Omental fat pad (tissue), 4 donors: Measurements from ENCODE around the gene ANKHD1. TPM values are rescaled to one million over a fixed set of nuclear protein-coding genes. Genes with fewer than 3 reads are reported as not detected.
A peak's percentile ranks its signal among the peaks of the same experiment; 100 is the strongest.
"Not testable (repeated sequence)": the region's sequence is repeated elsewhere in the genome, so short reads cannot be mapped to it uniquely, and the experiment has no call there.

Experiments
- ATAC-seq: fragments of 150-250 bp; one replicate; pipeline ENCODE4 v1.9.1; 2016; ENCODE audit warnings: mild to moderate bottlenecking, moderate library complexity; ENCODE audit not compliant: low FRiP score
- DNase-seq: peaks from one replicate; pipeline ENCODE4 v3.0.0-alpha.2; 2019; ENCODE audit warnings: low spot score
- CTCF ChIP-seq, 3 donors: fragments of 450-650 bp; IDR thresholded peaks; one replicate each; pipeline ENCODE4 v1.5.1; 2016 to 2017; ENCODE audit warnings: antibody characterized with exemption in 3 of 3, mild to moderate bottlenecking in 3 of 3, moderate library complexity in 2 of 3
- small RNA-seq: library from RNA; depleted of rRNA; stranded (forward); fragments of <200 nt; gene quantifications from one replicate; pipeline ENCODE3, GENCODE V24; 2016
- total RNA-seq, 4 donors: library from RNA; depleted of rRNA; stranded (reverse); fragments of >200 nt; gene quantifications; one replicate each; pipeline ENCODE4 v1.1.0, GENCODE V29; 2016

ANKHD1 gene
- total RNA-seq, 4 donors from 2014 or later: 80.0 to 149 (median 103) TPM

- DNase-seq: no peak
- peak; percentile 19 for ATAC-seq
- TF ChIP-seq CTCF (IDR thresholded peaks at IDR 0.05): no peak
Observed at GRCh38 chr5:140573683-140574082, 172.1 kb downstream of the ANKHD1 start.

- no peak for TF ChIP-seq CTCF (IDR thresholded peaks at IDR 0.05)
- peak; percentile 79 for ATAC-seq
Observed at GRCh38 chr5:140574165-140574564, 172.5 kb downstream of the ANKHD1 start.

GRCh38 chr5:140575309-140575708 lies 173.7 kb downstream of the ANKHD1 start:
- TF ChIP-seq CTCF (IDR thresholded peaks at IDR 0.05): no peak
- no peak for DNase-seq

More at GRCh38 chr5:140574165-140574564, 172.5 kb downstream of the ANKHD1 start:
- no peak for DNase-seq

GRCh38 chr5:140576776-140577201 lies 175.2 kb downstream of the ANKHD1 start:
- ATAC-seq: no peak
- TF ChIP-seq CTCF (IDR thresholded peaks at IDR 0.05): no peak
- DNase-seq: no peak

More at GRCh38 chr5:140575309-140575708, 173.7 kb downstream of the ANKHD1 start:
- peak; percentile 56 for ATAC-seq

- ATAC-seq, DNase-seq: not testable (repeated sequence)
Observed at GRCh38 chr5:140579188-140579747, 177.6 kb downstream of the ANKHD1 start.

GRCh38 chr5:140587495-140587894 lies 185.9 kb downstream of the ANKHD1 start:
- ATAC-seq (no peak), DNase-seq (no peak)
- TF ChIP-seq CTCF (IDR thresholded peaks at IDR 0.05): no peak

GRCh38 chr5:140588311-140589070 lies 186.9 kb downstream of the ANKHD1 start:
- ATAC-seq (peak; percentile 58), DNase-seq (no peak)
- no peak for TF ChIP-seq CTCF (IDR thresholded peaks at IDR 0.05)

Small RNAs within 50 kb of the gene (small RNA-seq; reads per million reads assigned to genes)
- not detected for gene RF00279
- gene RF00443: not detected
- not detected for gene RNU4-14P

Other genes with a start within 250 kb of the ANKHD1 start
- 100 to 1,000 TPM; 105 to 164 (median 140) TPM for gene CYSTM1, start 226.6 kb upstream of the ANKHD1 start, total RNA-seq
- 100 to 1,000 TPM in 2 of 4 donors, 10 to 100 TPM in 2; 54.1 to 110 (median 88.6) TPM for gene PFDN1, start 98.7 kb upstream of the ANKHD1 start, total RNA-seq
- 10 to 100 TPM; 32.1 to 81.8 (median 61.0) TPM for gene HBEGF, start 55.2 kb upstream of the ANKHD1 start, total RNA-seq
- gene SLC4A9, start 41.6 kb upstream of the ANKHD1 start, total RNA-seq: under 1 TPM in 3 of 4 donors, not detected in 1; 0.12 to 0.74 (median 0.19) TPM
- gene EIF4EBP3, start 145.8 kb downstream of the ANKHD1 start, total RNA-seq: 10 to 100 TPM; 22.9 to 35.7 (median 31.5) TPM
- gene SRA1, start 155.6 kb downstream of the ANKHD1 start, total RNA-seq: 10 to 100 TPM; 18.1 to 44.2 (median 24.3) TPM
- gene APBB3, start 162.8 kb downstream of the ANKHD1 start, total RNA-seq: 10 to 100 TPM; 13.5 to 55.9 (median 33.2) TPM
- 10 to 100 TPM; 25.1 to 55.1 (median 38.1) TPM for gene SLC35A4, start 163.0 kb downstream of the ANKHD1 start, total RNA-seq
- 100 to 1,000 TPM; 129 to 173 (median 158) TPM for gene CD14, start 231.3 kb downstream of the ANKHD1 start, total RNA-seq
- 10 to 100 TPM; 18.7 to 96.9 (median 29.8) TPM for gene TMCO6, start 237.6 kb downstream of the ANKHD1 start, total RNA-seq
- 10 to 100 TPM; 39.3 to 79.3 (median 62.2) TPM for gene NDUFA2, start 245.8 kb downstream of the ANKHD1 start, total RNA-seq
- 100 to 1,000 TPM in 2 of 4 donors, 10 to 100 TPM in 2; 76.0 to 129 (median 105) TPM for gene IK, start 246.0 kb downstream of the ANKHD1 start, total RNA-seq